HG03039 (cell line): Measurements from ENCODE around the gene VSTM2B.

Source experiments
- ATAC-seq: cut with Tn5 transposase; IDR thresholded peaks from one replicate; pipeline ENCODE4 v1.9.1; 2021; ENCODE audit warnings: mild to moderate bottlenecking, moderate library complexity; ENCODE audit not compliant: unreplicated experiment

Gene VSTM2B

GRCh38 chr19:29515233-29515619 lies 10.6 kb upstream of the VSTM2B start:
- ATAC-seq = no peak

- ATAC-seq = no peak
These were observed 10.0 kb upstream of the VSTM2B start for GRCh38 chr19:29515706-29516357.

- no peak for ATAC-seq
These were observed 9.5 kb upstream of the VSTM2B start for GRCh38 chr19:29516358-29516725.

- no peak for ATAC-seq
These were observed 8.9 kb upstream of the VSTM2B start for GRCh38 chr19:29516821-29517395.

GRCh38 chr19:29517412-29517811 lies 8.4 kb upstream of the VSTM2B start:
- no peak for ATAC-seq

GRCh38 chr19:29517946-29518345 lies 7.8 kb upstream of the VSTM2B start:
- no peak for ATAC-seq

- no peak for ATAC-seq
These were observed 6.6 kb upstream of the VSTM2B start for GRCh38 chr19:29519146-29519545.

- ATAC-seq = no peak
These were observed 5.9 kb upstream of the VSTM2B start for GRCh38 chr19:29519931-29520330.

GRCh38 chr19:29520390-29520789 lies 5.4 kb upstream of the VSTM2B start:
- no peak for ATAC-seq

GRCh38 chr19:29521291-29522075 lies 4.3 kb upstream of the VSTM2B start:
- no peak for ATAC-seq

GRCh38 chr19:29523568-29523967 lies 2.2 kb upstream of the VSTM2B start:
- no peak for ATAC-seq

- no peak for ATAC-seq
These were observed 1.4 kb upstream of the VSTM2B start for GRCh38 chr19:29524201-29524911.

GRCh38 chr19:29524912-29525831 lies 622 bp upstream of the VSTM2B start:
- no peak for ATAC-seq

GRCh38 chr19:29526730-29527499 lies 1.1 kb downstream of the VSTM2B start:
- no peak for ATAC-seq

GRCh38 chr19:29527500-29528328 lies 1.9 kb downstream of the VSTM2B start:
- no peak for ATAC-seq

GRCh38 chr19:29528350-29528945 lies 2.7 kb downstream of the VSTM2B start:
- ATAC-seq = no peak

GRCh38 chr19:29528946-29529645 lies 3.3 kb downstream of the VSTM2B start:
- no peak for ATAC-seq
